Upper lobe of left lung (tissue), 6 donors: ENCODE data around the gene SCUBE1. TPM values are rescaled to one million over a fixed set of nuclear protein-coding genes. Genes with fewer than 3 reads are reported as not detected.

ENCODE experiments used
- ATAC-seq, 2 donors: fragments of 200-7000 bp; cut with Tn5 transposase; one replicate each; pipeline ENCODE4 v1.9.1; 2022; ENCODE audit warnings: mild to moderate bottlenecking in 2 of 2, moderate library complexity in 2 of 2; ENCODE audit not compliant: low FRiP score in 2 of 2
- DNase-seq, 2 donors: peaks; one replicate each; pipeline ENCODE4 v3.0.0-alpha.2; 2019 to 2020
- H3K27ac ChIP-seq, 4 donors: fragments of 200-600 bp; sonication (generic); one replicate each; pipeline ENCODE4 v1.5.1; 2016 to 2019
- H3K27me3 ChIP-seq, 4 donors: fragments of 200-600 bp; sonication (generic); one replicate each; pipeline ENCODE4 v1.5.1; 2017 to 2019
- H3K36me3 ChIP-seq, 4 donors: fragments of 200-600 bp; sonication (generic); one replicate each; pipeline ENCODE4 v1.5.1; 2016 to 2019
- H3K4me1 ChIP-seq, 4 donors: fragments of 200-600 bp; sonication (generic); one replicate each; pipeline ENCODE4 v1.5.1; 2018 to 2019
- H3K4me3 ChIP-seq, 4 donors: fragments of 200-600 bp; sonication (generic); one replicate each; pipeline ENCODE4 v1.5.1; 2017 to 2019; ENCODE audit warnings: mild to moderate bottlenecking in 2 of 4, moderate library complexity in 1 of 4
- H3K9me3 ChIP-seq, 4 donors: fragments of 200-600 bp; sonication (generic); one replicate each; pipeline ENCODE4 v1.5.1; 2018 to 2019
- EP300 ChIP-seq, 4 donors: sonication (generic); formaldehyde crosslinking; IDR thresholded peaks; one replicate each; pipeline ENCODE4 v1.5.1; 2017; ENCODE audit warnings: antibody characterized with exemption in 4 of 4, control low read depth in 2 of 4
- POLR2A ChIP-seq, 4 donors: fragments of 450-650 bp; IDR thresholded peaks; one replicate each; pipeline ENCODE4 v1.5.1; 2016 to 2017; ENCODE audit warnings: antibody characterized with exemption in 4 of 4, mild to moderate bottlenecking in 2 of 4
- POLR2AphosphoS5 ChIP-seq, 2 donors: sonication (generic); formaldehyde crosslinking; IDR thresholded peaks; one replicate each; pipeline ENCODE4 v1.5.1; 2017; ENCODE audit warnings: antibody characterized with exemption in 2 of 2
- WGBS, 2 donors: methylation state at CpG; one replicate each; pipeline ENCODE4 v1.1.5; 2017 to 2018; 5-methylcytosine and 5-hydroxymethylcytosine counted together
- total RNA-seq, 6 donors: library from RNA; depleted of rRNA in 4 of 6; stranded (reverse); fragments of >200 nt in 4 of 6; gene quantifications; one replicate each; pipeline versions ENCODE4 v1.1.0 to v1.2.1, GENCODE V29; 2016 to 2021
- TF ChIP-seq, protein P1 (sequence below), 6 experiments: fragments of 450-650 bp in 4 of 6; fragments of 200-600 bp in 2 of 6; sonication (generic) in 2 of 6; IDR thresholded peaks; one replicate each; pipeline ENCODE4 v1.5.1; 2016 to 2019; ENCODE audit warnings: antibody characterized with exemption in 6 of 6
- donor health status: DM: no; HTN: no; CAD: no; lungs with moderate emphysema.
- donor health status: DM: no; HTN: yes; CAD: no; lungs with severe emphysema.

SCUBE1 gene
- total RNA-seq, 6 donors from 2014 or later: 9.7 to 55.9 (median 20.8) TPM

GRCh38 chr22:43385770-43386641 is 42.8 kb upstream of the SCUBE1 start:
- H3K36me3 ChIP-seq: no peaks in the 10 kb centered on the region
- WGBS, 2 donors: 7 to 20% methylated on average over 8 to 20 of the region's 20 CpGs
- no peaks in the 10 kb centered on the region for H3K27me3 ChIP-seq
- DNase-seq: peak; percentile 76 to 95
- no peak overlapping the region for H3K4me3 ChIP-seq
- ATAC-seq: peak; percentile 88 to 93
- H3K9me3 ChIP-seq: no peaks in the 10 kb centered on the region
- peaks cover 0 to 12% (median 4%) of the 10 kb centered on the region in 4 donors for H3K4me1 ChIP-seq
- H3K27ac ChIP-seq: no peak overlapping the region
- TF ChIP-seq, protein P1, sequence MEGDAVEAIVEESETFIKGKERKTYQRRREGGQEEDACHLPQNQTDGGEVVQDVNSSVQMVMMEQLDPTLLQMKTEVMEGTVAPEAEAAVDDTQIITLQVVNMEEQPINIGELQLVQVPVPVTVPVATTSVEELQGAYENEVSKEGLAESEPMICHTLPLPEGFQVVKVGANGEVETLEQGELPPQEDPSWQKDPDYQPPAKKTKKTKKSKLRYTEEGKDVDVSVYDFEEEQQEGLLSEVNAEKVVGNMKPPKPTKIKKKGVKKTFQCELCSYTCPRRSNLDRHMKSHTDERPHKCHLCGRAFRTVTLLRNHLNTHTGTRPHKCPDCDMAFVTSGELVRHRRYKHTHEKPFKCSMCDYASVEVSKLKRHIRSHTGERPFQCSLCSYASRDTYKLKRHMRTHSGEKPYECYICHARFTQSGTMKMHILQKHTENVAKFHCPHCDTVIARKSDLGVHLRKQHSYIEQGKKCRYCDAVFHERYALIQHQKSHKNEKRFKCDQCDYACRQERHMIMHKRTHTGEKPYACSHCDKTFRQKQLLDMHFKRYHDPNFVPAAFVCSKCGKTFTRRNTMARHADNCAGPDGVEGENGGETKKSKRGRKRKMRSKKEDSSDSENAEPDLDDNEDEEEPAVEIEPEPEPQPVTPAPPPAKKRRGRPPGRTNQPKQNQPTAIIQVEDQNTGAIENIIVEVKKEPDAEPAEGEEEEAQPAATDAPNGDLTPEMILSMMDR (IDR thresholded peaks at IDR 0.05): peak; percentile 72 to 93 (median 88)
- TF ChIP-seq POLR2AphosphoS5 (IDR thresholded peaks at IDR 0.05): no peak

- Histone ChIP-seq H3K9me3 (no peaks in the 10 kb centered on the region), H3K36me3 (no peaks in the 10 kb centered on the region), H3K4me1 (peaks cover 0 to 12% (median 4%) of the 10 kb centered on the region in 4 donors), H3K27ac (no peak overlapping the region), H3K4me3 (no peak overlapping the region), H3K27me3 (no peaks in the 10 kb centered on the region)
- ATAC-seq (no peak), DNase-seq (no peak)
- no peak for TF ChIP-seq POLR2AphosphoS5 (IDR thresholded peaks at IDR 0.05)
- TF ChIP-seq EP300 (IDR thresholded peaks at IDR 0.05): no peak
- TF ChIP-seq, protein P1 (IDR thresholded peaks at IDR 0.05): no peak
- TF ChIP-seq POLR2A (IDR thresholded peaks at IDR 0.05): no peak
- 62 to 63% methylated on average over 5 of the region's 5 CpGs for WGBS, 2 donors
These were observed 41.7 kb upstream of the SCUBE1 start for GRCh38 chr22:43384863-43385262.

DNA sequence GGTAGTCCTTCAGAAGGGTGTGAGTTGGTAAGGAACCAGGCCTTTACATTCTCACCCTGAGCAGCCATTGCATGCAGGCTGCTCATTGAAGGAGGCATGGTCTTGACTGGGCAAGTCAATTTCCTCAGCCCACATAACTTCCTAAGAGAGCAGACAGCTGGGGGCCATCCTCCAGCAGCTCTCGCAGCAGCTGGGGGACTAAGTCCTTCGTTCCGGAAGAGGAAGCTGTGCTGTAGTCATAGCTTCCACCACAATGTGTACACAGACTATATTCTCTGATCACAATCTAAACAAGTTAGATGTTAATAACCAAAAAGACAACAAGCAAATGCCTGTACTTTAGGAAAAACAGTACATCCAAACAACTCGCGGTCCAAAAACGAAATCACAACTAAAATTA is 38.5 kb upstream of the SCUBE1 start:
- H3K27ac ChIP-seq: no peak overlapping the region
- 55 to 58% methylated on average over 3 to 6 of the region's 6 CpGs for WGBS, 2 donors
- H3K9me3 ChIP-seq: no peaks in the 10 kb centered on the region
- no peaks in the 10 kb centered on the region for H3K27me3 ChIP-seq
- no peak overlapping the region for H3K4me3 ChIP-seq
- DNase-seq: no peak
- peaks cover 13 to 20% (median 17%) of the 10 kb centered on the region in 4 donors for H3K4me1 ChIP-seq
- TF ChIP-seq POLR2AphosphoS5 (IDR thresholded peaks at IDR 0.05): no peak
- TF ChIP-seq EP300 (IDR thresholded peaks at IDR 0.05): no peak
- no peak for TF ChIP-seq POLR2A (IDR thresholded peaks at IDR 0.05)
- TF ChIP-seq, protein P1 (IDR thresholded peaks at IDR 0.05): no peak
- H3K36me3 ChIP-seq: no peaks in the 10 kb centered on the region
- ATAC-seq: no peak

GRCh38 chr22:43377896-43378704 is 34.9 kb upstream of the SCUBE1 start:
- 20 to 21% methylated on average over 8 of the region's 8 CpGs for WGBS, 2 donors
- Histone ChIP-seq H3K27me3 (no peaks in the 10 kb centered on the region), H3K27ac (no peak overlapping the region), H3K4me3 (no peak overlapping the region), H3K4me1 (peaks cover 10 to 16% (median 13%) of the 10 kb centered on the region in 4 donors), H3K9me3 (no peaks in the 10 kb centered on the region), H3K36me3 (no peaks in the 10 kb centered on the region)
- DNase-seq (no peak), ATAC-seq (peak in 1 of 2 donors; percentile 40)
- TF ChIP-seq POLR2AphosphoS5 (IDR thresholded peaks at IDR 0.05): no peak
- TF ChIP-seq, protein P1 (IDR thresholded peaks at IDR 0.05): no peak
- TF ChIP-seq EP300 (IDR thresholded peaks at IDR 0.05): no peak
- no peak for TF ChIP-seq POLR2A (IDR thresholded peaks at IDR 0.05)
